ENCODE data around the gene KRTAP3-2. TPM values are rescaled to one million over a fixed set of nuclear protein-coding genes. Genes with fewer than 3 reads are reported as not detected.

The KRTAP3-2 gene
- total RNA-seq, 2 experiments from 2014 or later: not detected

- Mint-ChIP-seq H3K36me3 (ENCODE audit: low read depth) (no peaks in the 10 kb centered on the region), H3K9me3 (no peaks in the 10 kb centered on the region), H3K27me3 (peaks cover 51% of the 10 kb centered on the region), H3K4me1 (ENCODE audit: low read depth) (no peaks in the 10 kb centered on the region), H3K27ac (no peak within 1 kb of the TSS), H3K4me3 (no peak within 1 kb of the TSS)
- H3K4me1 ChIP-seq (ENCODE audit: insufficient read depth, low read length): no peaks in the 10 kb centered on the region
- TF ChIP-seq CTCF (IDR thresholded peaks at IDR 0.05): no peak
- ChIA-PET POLR2A (interaction anchor here (0.6 kb wide), 1 partner anchor 12 kb away, joined by 3 read pairs; no protein-coding TSS in a partner anchor), CTCF (no interaction called here)
- peaks cover 2 to 4% of the 10 kb centered on the region in 2 experiments for H3K27me3 ChIP-seq (ENCODE audit: control insufficient read depth in 1 of 2, insufficient read depth in 2 of 2, low read length in 2 of 2)
- no peaks in the 10 kb centered on the region for H3K9me3 ChIP-seq (ENCODE audit: control insufficient read depth in 1 of 2, insufficient read depth in 1 of 2, low read length in 2 of 2)
- H3K4me3 ChIP-seq (ENCODE audit: low read length): no peak within 1 kb of the TSS
- intact Hi-C loops (cut with DNase I, micrococcal nuclease): no loop called here
- no peak within 1 kb of the TSS for H3K27ac ChIP-seq (ENCODE audit: low read depth in 1 of 2, low read length in 2 of 2)
- no peaks in the 10 kb centered on the region for H3K36me3 ChIP-seq (ENCODE audit: insufficient read depth, low read length)
- ATAC-seq (ENCODE audit: poor library complexity) (no peak), DNase-seq (no peak)
Observed at GRCh38 chr17:41029633-41030245, 30.0 kb upstream of the KRTAP3-2 start, which contains the start of gene KRTAP1-4. Gene KRTAP1-4, minus strand, starts transcription at chr17:41030195. Its CDS starts 117 bp downstream, at chr17:41030078.

- DNase-seq (no peak), ATAC-seq (ENCODE audit: poor library complexity) (no peak)
- peaks cover 3% of the 10 kb centered on the region for H3K9me3 Mint-ChIP-seq
- H3K9me3 ChIP-seq (ENCODE audit: control insufficient read depth in 1 of 2, insufficient read depth in 1 of 2, low read length in 2 of 2): no peaks in the 10 kb centered on the region
- H3K4me3 Mint-ChIP-seq: no peak within 1 kb of the TSS
- no peaks in the 10 kb centered on the region for H3K4me1 ChIP-seq (ENCODE audit: insufficient read depth, low read length)
- TF ChIP-seq CTCF (IDR thresholded peaks at IDR 0.05): no peak
- peaks cover 51% of the 10 kb centered on the region for H3K27me3 Mint-ChIP-seq
- H3K27me3 ChIP-seq (ENCODE audit: control insufficient read depth in 1 of 2, insufficient read depth in 2 of 2, low read length in 2 of 2): peaks cover under 1 to 4% of the 10 kb centered on the region in 2 experiments
- POLR2A ChIA-PET: no interaction called here
- no peak within 1 kb of the TSS for H3K27ac ChIP-seq (ENCODE audit: low read depth in 1 of 2, low read length in 2 of 2)
- no peak within 1 kb of the TSS for H3K27ac Mint-ChIP-seq
- no peaks in the 10 kb centered on the region for H3K36me3 ChIP-seq (ENCODE audit: insufficient read depth, low read length)
- no peak within 1 kb of the TSS for H3K4me3 ChIP-seq (ENCODE audit: low read length)
- no peaks in the 10 kb centered on the region for H3K4me1 Mint-ChIP-seq (ENCODE audit: low read depth)
- intact Hi-C loops (cut with DNase I, micrococcal nuclease): no loop called here
- no peaks in the 10 kb centered on the region for H3K36me3 Mint-ChIP-seq (ENCODE audit: low read depth)
- CTCF ChIA-PET: no interaction called here
Observed at GRCh38 chr17:41026715-41027471, 27.2 kb upstream of the KRTAP3-2 start, which contains the start of gene KRTAP1-5. Gene KRTAP1-5, minus strand, starts transcription at chr17:41027208. Its CDS starts 53 bp downstream, at chr17:41027155.

- Histone ChIP-seq H3K27me3 (ENCODE audit: control insufficient read depth in 1 of 2, insufficient read depth in 2 of 2, low read length in 2 of 2) (peaks cover 0 to 4% of the 10 kb centered on the region in 2 experiments), H3K4me3 (ENCODE audit: low read length) (no peak overlapping the region), H3K9me3 (ENCODE audit: control insufficient read depth in 1 of 2, insufficient read depth in 1 of 2, low read length in 2 of 2) (no peaks in the 10 kb centered on the region), H3K36me3 (ENCODE audit: insufficient read depth, low read length) (no peaks in the 10 kb centered on the region), H3K27ac (ENCODE audit: low read depth in 1 of 2, low read length in 2 of 2) (no peak overlapping the region), H3K4me1 (ENCODE audit: insufficient read depth, low read length) (no peaks in the 10 kb centered on the region)
- no peak for DNase-seq
- TF ChIP-seq CTCF (IDR thresholded peaks at IDR 0.05): no peak
- H3K4me3 Mint-ChIP-seq: no peak overlapping the region
- no peak overlapping the region for H3K27ac Mint-ChIP-seq
- H3K36me3 Mint-ChIP-seq (ENCODE audit: low read depth): no peaks in the 10 kb centered on the region
- ChIA-PET POLR2A (no interaction called here), CTCF (no interaction called here)
- peaks cover 35% of the 10 kb centered on the region for H3K27me3 Mint-ChIP-seq
- no peaks in the 10 kb centered on the region for H3K4me1 Mint-ChIP-seq (ENCODE audit: low read depth)
- intact Hi-C loops (cut with DNase I, micrococcal nuclease): no loop called here
- peaks cover 3% of the 10 kb centered on the region for H3K9me3 Mint-ChIP-seq
- no peak for ATAC-seq (ENCODE audit: poor library complexity)
Observed at GRCh38 chr17:41024697-41025096, 25.0 kb upstream of the KRTAP3-2 start.
